NCI-H2196 (cell line): Measurements from ENCODE around the gene NPIPB6.
A peak's percentile ranks its signal among the peaks of the same experiment; 100 is the strongest.

Experiments used
- DNase-seq: peaks from one replicate; lab custom pipeline; 2025; ENCODE audit not compliant: unreplicated experiment; lab: John Stamatoyannopoulos, UW

Gene NPIPB6

DNA sequence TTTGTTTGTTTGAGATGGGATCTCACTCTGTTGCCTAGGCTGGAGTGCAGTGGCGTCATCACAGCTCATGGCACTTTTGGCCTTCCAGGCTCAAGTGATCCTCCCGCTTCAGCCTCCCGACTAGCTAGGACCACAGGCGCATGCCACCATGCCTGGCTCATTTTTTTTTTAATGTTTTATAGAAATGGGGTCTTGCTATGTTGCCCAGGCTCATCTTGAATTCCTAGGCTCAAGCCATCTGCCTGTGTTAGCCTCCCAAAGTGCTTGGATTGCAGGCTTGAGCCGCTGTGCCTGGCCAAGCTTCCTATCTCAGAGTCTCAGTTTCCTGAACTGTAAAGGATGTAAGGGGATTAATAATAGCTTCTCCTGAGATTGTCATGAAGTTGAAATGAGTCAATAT lies 63.0 kb downstream of the NPIPB6 start:
- no peak for DNase-seq

DNA sequence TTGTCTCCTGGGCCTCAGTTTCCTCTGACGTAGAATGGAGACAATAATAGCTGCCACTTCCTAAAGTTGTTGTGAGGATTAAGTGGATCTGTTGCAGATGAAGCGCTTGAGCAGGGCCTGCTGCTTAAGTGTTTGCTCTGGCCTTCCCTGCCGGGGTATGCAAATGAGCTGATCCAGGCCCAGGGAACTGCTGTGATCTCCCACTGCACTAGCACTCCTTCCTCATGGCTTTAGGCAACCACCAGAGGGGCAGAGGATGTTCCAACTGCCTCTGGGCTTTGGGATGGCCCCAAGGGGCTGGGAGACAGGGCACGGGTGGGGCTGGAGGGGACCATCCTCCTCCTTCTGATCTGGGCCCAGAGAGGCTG lies 64.8 kb downstream of the NPIPB6 start:
- peak; percentile 10 for DNase-seq

DNA sequence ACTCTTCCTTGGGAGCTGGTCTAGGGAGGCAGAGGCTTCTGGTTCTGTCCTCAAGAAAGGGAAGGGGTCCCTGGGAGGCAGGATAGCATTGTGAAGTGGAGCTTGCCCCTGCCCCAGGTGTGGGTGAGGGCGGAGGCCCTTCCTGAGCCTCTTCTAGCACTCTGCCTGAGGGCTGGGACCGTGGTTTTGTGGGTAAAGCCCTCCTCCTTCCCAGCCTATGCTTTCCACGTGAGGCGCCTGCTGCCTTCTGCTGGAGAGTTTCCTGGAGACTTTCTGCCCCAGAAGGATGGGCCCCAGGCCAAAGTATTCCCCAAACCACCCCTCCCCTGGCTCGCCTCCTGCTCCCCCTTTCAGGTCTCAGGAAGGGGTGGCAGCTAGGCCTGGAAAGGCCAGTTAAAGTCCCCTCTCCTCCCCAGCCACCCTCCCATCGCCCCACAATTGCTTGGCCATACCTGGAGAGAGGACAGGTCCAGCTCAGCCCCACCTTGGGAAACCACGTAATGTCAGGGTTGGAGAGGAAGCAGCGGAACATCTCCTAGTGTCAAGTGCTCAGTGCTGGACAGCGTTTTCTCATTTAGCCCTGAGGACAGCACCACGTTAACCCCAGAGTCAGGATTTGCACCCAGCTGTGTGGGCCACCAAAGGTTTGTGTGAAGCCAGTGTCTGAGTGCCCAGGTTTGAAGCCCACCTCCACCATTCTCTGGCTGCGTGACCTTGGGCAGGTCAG lies 65.4 kb downstream of the NPIPB6 start:
- peak; percentile 15 for DNase-seq

DNA sequence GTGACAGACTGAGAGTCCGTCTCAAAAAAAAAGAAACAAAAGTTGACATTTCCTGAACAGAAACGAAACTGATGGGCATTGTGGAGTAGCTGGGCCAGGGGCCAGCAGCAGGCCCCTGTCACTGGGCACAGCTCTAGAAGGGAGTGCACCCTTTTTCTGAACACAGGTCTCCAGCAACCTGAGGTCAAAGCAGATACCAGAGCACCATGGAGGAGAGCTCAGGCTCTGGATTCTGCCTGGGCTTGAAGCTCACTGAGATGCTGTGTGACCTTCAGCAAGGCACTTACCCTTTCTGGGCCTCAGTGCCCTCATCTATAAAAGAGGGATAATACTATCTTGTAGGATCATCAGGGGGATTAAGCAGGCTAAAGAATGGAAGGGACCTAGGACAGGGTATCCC lies 66.0 kb downstream of the NPIPB6 start:
- DNase-seq: no peak

DNA sequence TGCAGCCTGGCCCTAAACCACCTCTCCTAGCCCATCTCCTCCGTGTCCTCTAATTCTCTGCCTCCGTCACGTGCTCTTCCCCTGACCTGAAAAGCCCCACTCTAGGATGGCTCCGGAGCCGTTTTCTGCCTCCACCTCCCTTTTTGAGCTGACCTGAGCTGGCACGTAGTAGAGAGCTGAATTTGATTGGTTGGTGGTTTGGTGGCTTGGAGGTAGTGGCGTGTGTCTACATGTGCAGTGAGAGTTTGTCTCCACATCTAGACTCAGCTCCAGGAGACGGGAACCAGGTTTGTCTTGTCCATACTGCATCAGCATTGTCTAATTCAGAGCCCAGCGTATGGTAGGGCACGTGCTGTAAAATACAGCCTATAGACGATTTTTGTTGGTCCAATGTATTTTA lies 68.0 kb downstream of the NPIPB6 start:
- no peak for DNase-seq

DNA sequence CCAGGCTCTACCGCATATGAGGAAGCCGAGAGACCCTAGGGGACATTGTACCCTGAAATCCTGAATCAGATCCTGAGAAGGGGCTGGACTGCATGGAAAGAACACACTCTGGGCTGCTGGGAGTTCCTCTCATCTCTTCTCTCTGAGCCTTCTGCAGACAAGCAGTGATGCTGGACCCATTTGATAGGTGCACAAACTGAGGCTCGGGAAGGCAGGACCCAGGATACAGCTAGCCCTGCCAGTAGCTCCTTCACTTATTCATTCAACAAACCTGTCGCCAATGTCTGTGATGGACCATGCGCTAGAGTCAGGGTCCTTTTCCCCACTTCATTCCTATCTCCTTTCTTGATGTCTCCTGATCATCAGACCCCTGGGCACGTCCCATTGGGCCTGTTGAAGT lies 69.1 kb downstream of the NPIPB6 start:
- DNase-seq: no peak

DNA sequence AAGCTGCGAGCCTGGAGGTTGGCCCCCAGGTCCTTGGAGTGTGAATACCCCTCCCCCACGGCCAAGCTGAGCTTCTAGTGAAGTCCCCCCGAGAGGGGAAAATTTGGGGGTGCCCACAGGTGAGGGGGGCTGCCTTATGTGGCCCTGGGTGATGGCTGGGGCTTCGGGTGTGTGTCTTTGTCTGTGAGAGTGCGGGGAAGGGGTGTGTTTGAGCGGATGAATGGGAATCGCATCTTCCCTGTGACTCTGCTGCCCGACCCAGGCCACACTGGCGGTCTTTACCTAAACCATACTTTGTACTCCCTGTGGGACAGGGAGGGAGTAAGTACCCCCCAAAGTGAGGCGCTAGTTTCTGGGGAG lies 69.7 kb downstream of the NPIPB6 start:
- no peak for DNase-seq

DNA sequence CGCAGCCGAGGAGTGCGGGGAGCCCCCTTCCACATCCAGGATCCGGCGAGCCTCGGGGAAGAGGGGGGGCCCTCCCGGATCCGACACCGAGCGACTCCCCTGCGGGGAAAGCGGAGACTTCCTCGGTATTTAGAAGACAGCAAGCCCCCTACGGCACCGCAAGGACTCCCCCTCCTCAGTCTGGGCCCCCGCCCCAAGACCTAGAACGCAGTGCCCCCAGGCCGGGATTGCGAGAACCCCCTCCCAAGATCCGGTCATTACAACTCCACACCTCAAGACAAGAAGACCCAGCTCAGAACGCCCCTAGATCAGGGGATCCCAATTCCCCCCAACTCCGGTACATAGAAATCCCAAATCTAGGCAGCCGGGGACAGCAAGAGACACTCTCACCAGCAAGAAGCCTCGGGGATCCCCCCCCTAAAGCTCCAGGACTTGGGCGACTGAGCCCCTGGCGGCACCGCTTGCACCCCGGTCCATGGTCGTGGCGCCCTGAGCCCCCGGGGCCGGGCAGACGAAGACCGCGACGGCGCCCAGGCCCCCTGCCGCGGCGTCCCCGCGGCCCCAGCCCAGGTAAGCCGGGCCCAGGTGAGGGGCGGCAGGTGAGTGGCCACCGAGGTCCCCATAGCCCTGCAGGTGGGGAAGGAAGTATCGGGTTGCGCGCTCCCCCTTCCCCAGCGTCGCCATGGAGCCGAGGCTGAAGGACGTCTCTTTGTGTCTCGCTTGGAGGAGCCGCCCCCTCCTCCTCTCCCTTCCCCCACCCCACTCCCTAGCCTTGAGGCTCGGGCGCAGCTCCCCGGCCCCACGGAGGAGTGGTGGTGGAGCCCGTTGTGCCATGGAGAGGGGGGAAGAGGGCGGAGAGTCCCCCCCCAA lies 70.3 kb downstream of the NPIPB6 start:
- peak; percentile 44 for DNase-seq
